Kidney (tissue), 14 donors: Measurements from ENCODE around the gene COA5. TPM values are rescaled to one million over a fixed set of nuclear protein-coding genes. Genes with fewer than 3 reads are reported as not detected.

ENCODE experiments used
- DNase-seq, 5 donors: peaks; one replicate each; pipeline ENCODE4 v3.0.0-alpha.2; 2013 to 2020
- FAIRE-seq: peaks from 2 replicates; lab custom pipeline; 2012; peaks lifted over from hg19 to GRCh38; lab: Jason Lieb, UNC
- H3K27ac ChIP-seq, 2 donors: one replicate each; pipeline ENCODE4 v1.7.0; 2013; ENCODE audit warnings: low read depth in 2 of 2, low read length in 2 of 2, inconsistent platforms in 1 of 2
- H3K27me3 ChIP-seq: one replicate; pipeline ENCODE4 v1.7.1; 2013; ENCODE audit warnings: low read length, inconsistent platforms; ENCODE audit not compliant: control insufficient read depth, insufficient read depth
- H3K36me3 ChIP-seq, 3 donors: one replicate each; pipeline versions ENCODE4 v1.7.0 to v1.7.1; 2013; ENCODE audit warnings: low read length in 3 of 3, control low read depth in 1 of 3, inconsistent platforms in 1 of 3; ENCODE audit not compliant: insufficient read depth in 3 of 3, control insufficient read depth in 2 of 3
- H3K4me1 ChIP-seq, 3 donors: one replicate each; pipeline versions ENCODE4 v1.7.0 to v1.7.1; 2013; ENCODE audit warnings: low read length in 3 of 3, inconsistent platforms in 1 of 3, low read depth in 1 of 3; ENCODE audit not compliant: control insufficient read depth in 2 of 3, insufficient read depth in 2 of 3
- H3K4me3 ChIP-seq, 3 donors: one replicate each; pipeline versions ENCODE4 v1.7.0 to v1.8.1; 2013; ENCODE audit warnings: low read length in 3 of 3, control low read depth in 1 of 3, inconsistent platforms in 1 of 3
- H3K9ac ChIP-seq, 3 donors: one replicate each; pipeline versions ENCODE4 v1.7.0 to v1.7.1; 2013; ENCODE audit warnings: low read length in 3 of 3, control low read depth in 1 of 3, inconsistent platforms in 1 of 3
- H3K9me3 ChIP-seq, 3 donors: one replicate each; pipeline versions ENCODE4 v1.7.0 to v1.7.1; 2013; ENCODE audit warnings: low read length in 3 of 3, control low read depth in 1 of 3, inconsistent platforms in 1 of 3; ENCODE audit not compliant: control insufficient read depth in 2 of 3, insufficient read depth in 1 of 3
- intact Hi-C: fragments of 100-400 bp; cut with DNase I; formaldehyde crosslinking; loops from one replicate; pipeline ENCODE4 v1.11.1; 2022
- polyA plus RNA-seq: library from polyadenylated mRNA; stranded (reverse); fragments of 350-450 nt; fragmentation: Illumina TruSeq; extraction: RNeasy Lipid Tissue Mini Kit (QIAGEN cat#74804); gene quantifications from one replicate; pipeline ENCODE4 v1.2.3, GENCODE V29; 2014; ENCODE audit warnings: low read depth, low replicate concordance; ENCODE audit not compliant: insufficient read depth
- total RNA-seq: library from RNA; stranded (reverse); fragmentation: NEBNext Ultra II Directional; extraction: Animal tissue kit (Norgen Biotek cat#: 25700); gene quantifications from one replicate; pipeline ENCODE4 v1.2.1, GENCODE V29; 2021
- TF ChIP-seq, protein P1 (sequence below): IDR thresholded peaks from 3 replicates; pipeline ENCODE4 v1.5.1; 2012; ENCODE audit warnings: mild to moderate bottlenecking, moderate library complexity, borderline replicate concordance; ENCODE audit not compliant: insufficient read depth; ENCODE audit errors: extremely low read depth
- donor health status: control.
- donor health status: control.
- donor health status: control.
- donor health status: control.
- donor health status: control.
- donor health status: DM: yes; HTN: yes; CAD: no.
- donor health status: Normal renal cell carcinoma (clear cell type).

Gene COA5
- total and polyA plus RNA-seq, 2 donors from 2014 or later = 38.0 to 85.8 TPM

- Histone ChIP-seq H3K4me3 (no peak overlapping the region), H3K9ac (no peak overlapping the region), H3K9me3 (no peaks in the 10 kb centered on the region), H3K27me3 (no peaks in the 10 kb centered on the region), H3K27ac (no peak overlapping the region), H3K4me1 (no peaks in the 10 kb centered on the region), H3K36me3 (peaks cover 0 to 13% (median 6%) of the 10 kb centered on the region in 3 donors)
- intact Hi-C loops = no loop called here
- DNase-seq (no peak), FAIRE-seq (no peak)
- TF ChIP-seq, protein P1, sequence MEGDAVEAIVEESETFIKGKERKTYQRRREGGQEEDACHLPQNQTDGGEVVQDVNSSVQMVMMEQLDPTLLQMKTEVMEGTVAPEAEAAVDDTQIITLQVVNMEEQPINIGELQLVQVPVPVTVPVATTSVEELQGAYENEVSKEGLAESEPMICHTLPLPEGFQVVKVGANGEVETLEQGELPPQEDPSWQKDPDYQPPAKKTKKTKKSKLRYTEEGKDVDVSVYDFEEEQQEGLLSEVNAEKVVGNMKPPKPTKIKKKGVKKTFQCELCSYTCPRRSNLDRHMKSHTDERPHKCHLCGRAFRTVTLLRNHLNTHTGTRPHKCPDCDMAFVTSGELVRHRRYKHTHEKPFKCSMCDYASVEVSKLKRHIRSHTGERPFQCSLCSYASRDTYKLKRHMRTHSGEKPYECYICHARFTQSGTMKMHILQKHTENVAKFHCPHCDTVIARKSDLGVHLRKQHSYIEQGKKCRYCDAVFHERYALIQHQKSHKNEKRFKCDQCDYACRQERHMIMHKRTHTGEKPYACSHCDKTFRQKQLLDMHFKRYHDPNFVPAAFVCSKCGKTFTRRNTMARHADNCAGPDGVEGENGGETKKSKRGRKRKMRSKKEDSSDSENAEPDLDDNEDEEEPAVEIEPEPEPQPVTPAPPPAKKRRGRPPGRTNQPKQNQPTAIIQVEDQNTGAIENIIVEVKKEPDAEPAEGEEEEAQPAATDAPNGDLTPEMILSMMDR = no peak
Measured at GRCh38 chr2:98632351-98632750, 24.0 kb upstream of the COA5 start.

DNA sequence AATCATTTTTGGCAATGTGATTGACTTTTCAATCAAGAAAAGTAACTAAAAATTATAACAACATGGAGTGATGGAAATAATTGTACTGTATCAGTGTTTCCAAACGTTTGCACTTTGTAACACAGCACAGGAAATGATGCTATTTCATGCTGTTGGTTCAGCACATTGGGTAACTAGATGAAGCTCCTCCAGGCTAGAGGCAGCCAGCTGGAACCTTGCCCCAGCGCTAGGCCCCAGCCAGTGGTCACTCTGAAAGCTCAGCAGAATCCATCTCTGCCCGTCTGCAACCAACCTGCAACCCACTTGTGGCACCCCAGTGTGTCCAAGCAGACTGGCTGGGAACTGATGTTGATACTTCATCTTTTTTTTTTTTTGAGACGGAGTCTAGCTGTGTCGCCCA is 15.3 kb upstream of the COA5 start:
- H3K27me3 ChIP-seq = no peaks in the 10 kb centered on the region
- intact Hi-C loops = no loop called here
- no peak overlapping the region for H3K4me3 ChIP-seq
- peaks cover 0 to 14% (median 5%) of the 10 kb centered on the region in 3 donors for H3K36me3 ChIP-seq
- H3K4me1 ChIP-seq = no peaks in the 10 kb centered on the region
- peak in 3 of 5 donors; percentile 10 to 65 (median 25) for DNase-seq
- H3K9me3 ChIP-seq = no peaks in the 10 kb centered on the region
- H3K9ac ChIP-seq = no peak overlapping the region
- TF ChIP-seq, protein P1 = no peak
- no peak for FAIRE-seq
- H3K27ac ChIP-seq = no peak overlapping the region

GRCh38 chr2:98617149-98617548 is 8.8 kb upstream of the COA5 start:
- Histone ChIP-seq H3K36me3 (peaks cover 7 to 51% (median 42%) of the 10 kb centered on the region in 3 donors), H3K27me3 (no peaks in the 10 kb centered on the region), H3K27ac (no peak overlapping the region), H3K4me3 (no peak overlapping the region), H3K9me3 (no peaks in the 10 kb centered on the region), H3K9ac (no peak overlapping the region), H3K4me1 (no peaks in the 10 kb centered on the region)
- intact Hi-C loops = no loop called here
- FAIRE-seq = no peak
- DNase-seq = no peak
- TF ChIP-seq, protein P1 = no peak

- Histone ChIP-seq H3K27ac (no peak overlapping the region), H3K9ac (no peak overlapping the region), H3K4me1 (peaks cover 0 to 6% (median 4%) of the 10 kb centered on the region in 3 donors), H3K36me3 (peaks cover 12 to 48% (median 44%) of the 10 kb centered on the region in 3 donors), H3K27me3 (no peaks in the 10 kb centered on the region), H3K4me3 (no peak overlapping the region), H3K9me3 (no peaks in the 10 kb centered on the region)
- DNase-seq (no peak), FAIRE-seq (no peak)
- TF ChIP-seq, protein P1 = no peak
- intact Hi-C loops = no loop called here
Measured at GRCh38 chr2:98615481-98615880, 7.2 kb upstream of the COA5 start.
